Activated CD8-positive, alpha-beta T cell treated with anti-CD3 and anti-CD28 coated beads, Interleukin-2, amount 10 ng/mL, durations not matched to agents 7 days and 5 days (primary cell): Measurements from ENCODE around the gene GALNT10. TPM values are rescaled to one million over a fixed set of nuclear protein-coding genes. Genes with fewer than 3 reads are reported as not detected.

Experiments
- ATAC-seq: fragments of 150-1000 bp; cut with Tn5 transposase; one replicate; pipeline ENCODE4 v1.10.0; 2021; ENCODE audit warnings: moderate library complexity
- CTCF ChIA-PET: fragments of 350-600 bp; sonication (Branson Sonifier 250); formaldehyde crosslinking; loops from one replicate; lab custom pipeline; 2021; ENCODE audit warnings: antibody characterized with exemption; lab: Charles Lee
- POLR2A ChIA-PET: fragments of 350-600 bp; sonication (Branson Sonifier 250); formaldehyde crosslinking; loops from one replicate; lab custom pipeline; 2021; ENCODE audit warnings: antibody characterized with exemption; lab: Charles Lee
- DNase-seq: peaks from one replicate; pipeline ENCODE4 v3.0.0-alpha.2; 2020
- H3K27ac Mint-ChIP-seq: one replicate; pipeline ENCODE4 v1.8.0; 2021; ENCODE audit warnings: mild to moderate bottlenecking, mixed read lengths
- H3K27me3 Mint-ChIP-seq: one replicate; pipeline ENCODE4 v1.8.0; 2021; ENCODE audit warnings: low read depth, mixed read lengths
- H3K36me3 Mint-ChIP-seq: one replicate; pipeline ENCODE4 v1.8.0; 2021; ENCODE audit warnings: low read depth, mixed read lengths
- H3K4me1 Mint-ChIP-seq: one replicate; pipeline ENCODE4 v1.8.0; 2021; ENCODE audit warnings: low read depth, mixed read lengths
- H3K4me3 Mint-ChIP-seq: one replicate; pipeline ENCODE4 v1.8.0; 2021; ENCODE audit warnings: mild to moderate bottlenecking, mixed read lengths
- H3K9me3 Mint-ChIP-seq: one replicate; pipeline ENCODE4 v1.8.0; 2022; ENCODE audit warnings: mixed read lengths; ENCODE audit not compliant: insufficient read depth
- total RNA-seq, 2 experiments: library from RNA; stranded (reverse); gene quantifications; one replicate each; pipeline ENCODE4 v1.2.3, GENCODE V29; 2021

GALNT10 gene
- total RNA-seq, 2 experiments from 2014 or later: 21.6 to 23.7 TPM

DNA sequence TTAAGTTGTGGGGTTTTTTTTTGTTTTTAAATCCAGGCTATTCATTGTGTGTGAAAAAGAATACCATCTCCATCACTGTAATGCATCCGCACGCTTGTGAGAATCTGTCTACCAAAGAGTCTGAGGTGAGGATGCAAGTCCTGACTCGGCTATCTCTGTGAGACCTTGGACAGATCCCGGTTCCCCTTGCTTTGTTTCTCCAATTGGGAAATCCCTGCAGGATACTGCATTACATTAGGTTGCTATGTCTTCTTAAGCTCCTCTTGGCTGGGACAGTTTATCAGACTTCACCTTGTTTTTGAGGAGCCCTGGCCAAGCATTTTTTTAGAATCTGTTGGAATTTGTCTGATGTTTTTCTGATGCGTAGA, 46.8 kb downstream of the GALNT10 start:
- POLR2A ChIA-PET: interaction anchor here (1.1 to 2.0 kb wide), 2 partner anchors 41 to 47 kb away, joined by 3 to 10 read pairs; partner anchors contain the start of gene GALNT10

DNA sequence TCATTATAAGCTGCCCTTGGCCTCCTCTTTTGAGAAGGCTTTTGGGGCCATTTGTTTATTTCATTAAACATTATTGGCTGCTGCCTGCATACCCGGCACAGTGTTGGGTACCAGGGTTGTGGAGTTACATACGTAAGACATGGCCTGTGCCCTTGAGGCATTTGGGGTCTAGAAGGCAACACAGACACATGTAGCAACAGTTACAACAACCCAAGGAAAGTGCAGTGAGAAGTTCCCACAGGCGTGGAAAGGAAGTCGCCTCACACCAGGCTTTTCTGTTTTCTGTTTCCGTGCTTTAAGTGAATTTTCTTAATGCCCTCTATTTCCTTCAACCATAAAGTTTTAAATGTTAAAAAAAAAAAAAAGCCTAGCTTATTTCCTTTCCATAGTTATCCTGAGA, 47.4 kb downstream of the GALNT10 start:
- DNase-seq (no peak), ATAC-seq (no peak)
- ChIA-PET POLR2A (interaction anchor here (0.6 to 1.1 kb wide), 2 partner anchors 33 to 42 kb away, joined by 3 read pairs; no protein-coding TSS in a partner anchor), CTCF (interaction anchor here (1.1 to 3.8 kb wide), 8 partner anchors 14 to 262 kb away, joined by 3 to 41 read pairs (median 20); partner anchors contain the start of gene GALNT10)
- peaks cover 32% of the 10 kb centered on the region for H3K4me1 Mint-ChIP-seq
- no peaks in the 10 kb centered on the region for H3K27me3 Mint-ChIP-seq
- H3K36me3 Mint-ChIP-seq: no peaks in the 10 kb centered on the region
- no peak overlapping the region for H3K4me3 Mint-ChIP-seq
- no peaks in the 10 kb centered on the region for H3K9me3 Mint-ChIP-seq
- no peak overlapping the region for H3K27ac Mint-ChIP-seq

More for the DNA sequence above, 46.8 kb downstream of the GALNT10 start:
- DNase-seq: no peak
- no peaks in the 10 kb centered on the region for H3K9me3 Mint-ChIP-seq
- ATAC-seq: no peak
- H3K4me1 Mint-ChIP-seq: peaks cover 32% of the 10 kb centered on the region
- no peaks in the 10 kb centered on the region for H3K36me3 Mint-ChIP-seq
- no peaks in the 10 kb centered on the region for H3K27me3 Mint-ChIP-seq
- CTCF ChIA-PET: interaction anchor here (0.6 to 3.8 kb wide), 19 partner anchors 13 to 263 kb away, joined by 3 to 41 read pairs (median 6); partner anchors contain the start of gene GALNT10
- no peak overlapping the region for H3K27ac Mint-ChIP-seq
- no peak overlapping the region for H3K4me3 Mint-ChIP-seq

DNA sequence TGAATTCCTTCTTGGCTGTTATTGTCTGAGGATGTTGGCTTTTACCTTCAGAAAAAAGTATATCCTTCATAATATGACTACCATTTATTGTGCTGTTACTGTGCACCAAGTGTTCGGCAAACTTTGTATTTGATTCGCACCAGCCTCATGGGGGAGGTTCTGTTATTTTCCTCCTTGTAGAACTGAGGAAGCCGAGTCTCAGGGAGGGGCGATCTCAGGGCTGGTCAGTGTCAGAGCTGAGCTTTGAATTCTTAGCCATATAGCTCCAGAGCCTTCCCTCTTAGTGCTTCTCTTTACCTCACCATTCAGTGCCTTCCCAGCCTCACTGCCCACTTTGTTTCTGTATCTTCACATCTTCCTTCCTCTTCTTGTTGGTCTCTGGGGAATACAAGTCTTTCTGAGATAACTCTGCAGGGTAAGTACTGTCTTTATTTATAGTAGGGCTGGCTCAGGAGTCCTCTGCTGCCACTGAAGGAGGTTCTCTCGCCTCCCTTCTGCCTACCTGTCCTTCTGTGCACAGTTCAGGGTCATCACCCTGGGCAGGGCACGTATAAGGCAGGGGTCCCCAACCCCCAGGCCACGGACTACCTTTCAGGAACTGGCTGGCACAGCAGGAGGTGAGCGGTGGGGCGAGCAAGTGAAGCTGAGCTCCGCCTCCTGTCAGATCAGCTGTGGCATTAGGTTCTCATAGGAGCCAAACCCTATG, 48.4 kb downstream of the GALNT10 start:
- no peaks in the 10 kb centered on the region for H3K9me3 Mint-ChIP-seq
- ATAC-seq (no peak), DNase-seq (no peak)
- ChIA-PET CTCF (interaction anchor here (1.1 to 3.7 kb wide), 3 partner anchors 7 to 263 kb away, joined by 3 to 41 read pairs (median 3); no protein-coding TSS in a partner anchor), POLR2A (interaction anchor here (0.6 kb wide), 1 partner anchor 34 kb away, joined by 3 read pairs; no protein-coding TSS in a partner anchor)
- no peaks in the 10 kb centered on the region for H3K36me3 Mint-ChIP-seq
- no peaks in the 10 kb centered on the region for H3K27me3 Mint-ChIP-seq
- H3K4me3 Mint-ChIP-seq: no peak overlapping the region
- no peak overlapping the region for H3K27ac Mint-ChIP-seq
- peaks cover 22% of the 10 kb centered on the region for H3K4me1 Mint-ChIP-seq

DNA sequence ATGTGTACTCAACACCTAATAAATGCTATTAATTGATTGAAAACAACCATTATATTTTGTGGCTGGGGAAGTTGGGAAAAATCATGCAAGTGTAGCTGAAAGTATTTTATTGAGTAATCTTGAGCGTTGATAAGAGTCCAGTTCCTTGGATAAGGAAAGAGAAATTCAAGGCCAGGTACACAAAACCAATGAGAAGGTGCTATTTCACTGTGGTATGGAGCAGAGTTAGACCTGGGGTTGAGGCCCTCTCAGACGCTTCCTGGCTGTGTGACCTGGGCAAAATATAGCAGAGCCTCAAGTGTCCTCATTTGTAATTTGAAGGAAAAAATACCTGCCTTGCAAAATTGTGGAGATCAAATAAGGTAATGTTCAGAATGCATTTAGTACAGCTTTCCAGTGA, 50.1 kb downstream of the GALNT10 start:
- Mint-ChIP-seq H3K27me3 (no peaks in the 10 kb centered on the region), H3K27ac (no peak overlapping the region), H3K36me3 (no peaks in the 10 kb centered on the region), H3K4me3 (no peak overlapping the region), H3K9me3 (no peaks in the 10 kb centered on the region), H3K4me1 (peaks cover 19% of the 10 kb centered on the region)
- POLR2A ChIA-PET: no interaction called here
- ATAC-seq: no peak
- no peak for DNase-seq
- CTCF ChIA-PET: no interaction called here

DNA sequence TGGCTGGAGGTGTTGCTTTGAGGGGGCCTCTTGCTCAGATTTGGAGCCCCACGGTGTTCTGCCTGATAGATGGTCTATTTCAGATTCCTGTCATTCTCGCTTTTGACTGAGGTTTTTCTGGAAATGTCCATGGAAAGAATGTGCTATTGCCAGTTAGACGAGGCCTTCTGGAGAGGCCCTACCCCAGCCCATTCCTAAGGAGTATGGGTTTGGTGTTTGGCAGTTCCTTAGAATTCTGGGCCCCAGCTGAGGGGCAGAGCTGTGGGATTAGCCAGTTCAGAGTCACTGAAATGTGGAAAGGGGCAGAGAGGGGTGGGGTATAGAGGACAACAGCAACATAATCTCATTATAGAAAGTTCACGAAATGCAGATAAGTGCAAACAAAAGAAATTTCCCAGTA, 50.5 kb downstream of the GALNT10 start:
- Mint-ChIP-seq H3K4me1 (peaks cover 15% of the 10 kb centered on the region), H3K27me3 (no peaks in the 10 kb centered on the region), H3K9me3 (no peaks in the 10 kb centered on the region), H3K27ac (no peak overlapping the region), H3K36me3 (no peaks in the 10 kb centered on the region), H3K4me3 (no peak overlapping the region)
- ATAC-seq: no peak
- no peak for DNase-seq
- POLR2A ChIA-PET: no interaction called here
- CTCF ChIA-PET: no interaction called here

DNA sequence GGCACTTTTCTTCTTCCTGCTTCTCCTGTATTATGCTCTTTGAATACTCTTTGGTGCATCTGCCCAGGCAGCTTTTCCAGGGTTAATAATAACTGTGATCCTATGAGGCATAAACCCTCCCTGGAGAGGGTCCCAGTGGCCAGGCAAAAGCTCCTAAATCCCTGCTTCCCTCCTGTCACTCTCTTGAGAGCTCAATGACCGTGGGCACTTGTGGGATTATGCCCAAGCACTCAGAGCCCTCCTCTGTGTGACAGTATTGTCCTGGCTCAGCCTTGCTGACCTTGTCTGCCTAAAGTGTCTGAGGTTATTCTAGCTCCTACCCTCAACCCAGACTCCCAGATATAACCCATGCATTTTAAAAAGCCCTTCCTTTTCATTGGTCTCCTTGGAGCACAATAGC, 51.9 kb downstream of the GALNT10 start:
- Mint-ChIP-seq H3K4me1 (peaks cover 3% of the 10 kb centered on the region), H3K27ac (no peak overlapping the region), H3K4me3 (no peak overlapping the region), H3K27me3 (no peaks in the 10 kb centered on the region), H3K9me3 (no peaks in the 10 kb centered on the region), H3K36me3 (no peaks in the 10 kb centered on the region)
- ChIA-PET CTCF (no interaction called here), POLR2A (no interaction called here)
- ATAC-seq: no peak
- DNase-seq: no peak

DNA sequence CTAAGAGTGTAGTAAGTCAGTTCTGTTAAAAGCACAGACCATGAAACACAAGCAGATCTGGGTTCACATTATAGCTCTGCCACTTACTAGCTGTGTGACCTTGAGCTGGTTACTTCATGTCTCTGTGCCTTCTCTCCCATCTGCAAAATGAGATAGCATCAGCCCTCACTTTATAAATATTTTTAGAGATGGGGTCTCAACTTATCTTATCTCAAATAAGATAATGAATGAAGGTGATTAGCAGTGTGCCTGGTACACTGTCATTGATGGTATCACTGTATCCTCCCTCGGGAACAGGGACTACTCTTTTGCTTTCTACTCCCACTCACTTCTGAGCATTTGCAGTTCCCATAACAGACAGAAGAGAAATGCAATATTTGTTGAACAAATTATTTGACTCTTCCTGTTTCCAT, 52.4 kb downstream of the GALNT10 start:
- ATAC-seq (no peak), DNase-seq (no peak)
- no peaks in the 10 kb centered on the region for H3K9me3 Mint-ChIP-seq
- ChIA-PET CTCF (interaction anchor here (1.1 kb wide), 1 partner anchor 171 kb away, joined by 5 read pairs; no protein-coding TSS in a partner anchor), POLR2A (no interaction called here)
- H3K4me3 Mint-ChIP-seq: no peak overlapping the region
- no peaks in the 10 kb centered on the region for H3K4me1 Mint-ChIP-seq
- no peak overlapping the region for H3K27ac Mint-ChIP-seq
- H3K36me3 Mint-ChIP-seq: no peaks in the 10 kb centered on the region
- H3K27me3 Mint-ChIP-seq: no peaks in the 10 kb centered on the region

DNA sequence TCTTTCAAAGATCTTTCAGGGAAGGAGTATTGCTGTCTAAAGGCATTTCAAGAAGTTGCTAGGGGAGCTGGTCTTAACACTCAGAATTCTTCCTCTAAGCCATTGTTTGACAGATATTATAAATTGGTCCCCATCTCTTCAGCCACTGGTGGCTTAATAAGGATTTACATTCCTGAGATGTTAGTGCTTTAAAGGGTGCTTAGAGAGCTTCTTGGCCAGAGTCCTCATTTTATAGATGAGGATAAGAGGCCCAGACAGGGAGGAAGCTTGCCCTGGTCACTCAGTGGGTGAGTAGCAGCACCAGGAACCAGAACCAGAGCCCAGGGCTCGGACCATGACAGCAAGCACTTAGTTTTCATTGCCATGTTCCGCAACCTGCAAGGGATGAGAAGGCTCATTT, 53.2 kb downstream of the GALNT10 start:
- H3K4me1 Mint-ChIP-seq: no peaks in the 10 kb centered on the region

DNA sequence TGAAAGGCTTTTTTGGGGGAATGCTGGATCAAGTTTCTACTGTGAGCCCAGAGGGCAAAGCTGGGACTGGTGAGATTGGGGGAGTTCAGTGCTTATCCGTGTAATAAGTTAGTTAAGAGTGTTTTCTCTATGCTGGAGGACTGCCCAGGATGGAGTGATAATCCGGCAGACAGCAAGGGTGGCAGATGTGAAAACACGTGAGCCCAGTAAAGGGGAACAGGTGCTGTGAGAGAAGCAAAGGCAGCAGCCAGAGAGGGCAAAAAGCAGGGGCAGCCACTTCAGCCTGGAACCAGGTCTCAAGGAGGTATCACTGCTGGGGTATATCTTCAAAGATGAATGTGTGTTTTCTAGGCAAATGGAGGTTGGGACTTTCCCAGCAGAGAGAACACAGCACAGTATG, 53.9 kb downstream of the GALNT10 start:
- CTCF ChIA-PET: no interaction called here
- Mint-ChIP-seq H3K27ac (no peak overlapping the region), H3K4me1 (no peaks in the 10 kb centered on the region), H3K27me3 (no peaks in the 10 kb centered on the region), H3K36me3 (no peaks in the 10 kb centered on the region), H3K9me3 (no peaks in the 10 kb centered on the region), H3K4me3 (no peak overlapping the region)
- ATAC-seq: no peak
- POLR2A ChIA-PET: no interaction called here
- DNase-seq: no peak

More for the DNA sequence above, 53.2 kb downstream of the GALNT10 start:
- no peak overlapping the region for H3K27ac Mint-ChIP-seq
- ATAC-seq (no peak), DNase-seq (no peak)
- POLR2A ChIA-PET: no interaction called here
- H3K36me3 Mint-ChIP-seq: no peaks in the 10 kb centered on the region
- no peaks in the 10 kb centered on the region for H3K9me3 Mint-ChIP-seq
- CTCF ChIA-PET: interaction anchor here (1.1 kb wide), 1 partner anchor 171 kb away, joined by 5 read pairs; no protein-coding TSS in a partner anchor
- no peak overlapping the region for H3K4me3 Mint-ChIP-seq
- no peaks in the 10 kb centered on the region for H3K27me3 Mint-ChIP-seq

DNA sequence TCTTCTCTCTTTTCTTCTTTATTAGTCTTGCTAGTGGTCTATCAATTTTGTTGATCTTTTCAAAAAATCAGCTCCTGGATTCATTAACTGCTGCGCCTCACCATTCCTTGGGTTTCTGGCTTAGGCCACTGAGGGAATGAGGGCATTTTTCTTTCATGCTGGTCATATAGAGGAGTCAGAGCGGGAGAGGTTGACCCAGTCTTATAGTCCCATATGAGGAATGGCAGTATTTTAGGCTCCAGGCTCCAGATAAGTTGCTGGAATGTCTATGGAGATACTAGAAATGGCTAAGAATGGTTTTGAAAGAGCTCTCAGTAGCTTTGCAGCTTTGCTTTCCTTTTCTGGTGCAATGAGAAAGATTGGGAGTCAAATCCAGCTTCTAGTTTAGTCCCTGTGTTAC, 58.2 kb downstream of the GALNT10 start:
- DNase-seq (no peak), ATAC-seq (no peak)
- POLR2A ChIA-PET: no interaction called here
- Mint-ChIP-seq H3K4me3 (no peak overlapping the region), H3K4me1 (no peaks in the 10 kb centered on the region), H3K36me3 (peaks cover 1% of the 10 kb centered on the region), H3K27ac (no peak overlapping the region), H3K27me3 (peaks cover 2% of the 10 kb centered on the region), H3K9me3 (peaks cover 5% of the 10 kb centered on the region)
- CTCF ChIA-PET: interaction anchor here (1.3 to 1.7 kb wide), 2 partner anchors 13 to 176 kb away, joined by 3 to 4 read pairs; no protein-coding TSS in a partner anchor

DNA sequence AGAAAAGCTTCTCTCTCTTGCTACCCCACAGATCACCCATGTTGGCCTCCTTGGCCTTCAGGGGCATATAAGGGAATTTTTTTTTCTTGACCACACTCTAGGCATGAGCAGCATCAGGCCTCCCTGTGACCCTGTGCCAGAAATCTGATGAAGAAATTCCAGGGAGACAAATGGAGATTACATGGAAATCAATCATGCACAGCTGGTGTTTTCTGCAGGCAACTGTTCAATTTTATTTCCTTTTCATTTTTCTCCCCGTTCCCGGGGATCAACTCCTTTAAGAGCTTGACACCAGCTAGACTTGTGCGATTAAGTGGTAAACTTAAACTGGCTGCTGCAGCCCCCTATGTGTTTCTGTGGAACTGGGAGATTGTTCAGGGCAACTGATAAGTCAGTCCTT, 59.3 kb downstream of the GALNT10 start:
- ChIA-PET POLR2A (no interaction called here), CTCF (interaction anchor here (1.1 to 1.7 kb wide), 2 partner anchors 14 to 178 kb away, joined by 3 to 4 read pairs; no protein-coding TSS in a partner anchor)
- no peak for DNase-seq
- Mint-ChIP-seq H3K27me3 (peaks cover 2% of the 10 kb centered on the region), H3K27ac (no peak overlapping the region), H3K9me3 (peaks cover 5% of the 10 kb centered on the region), H3K36me3 (peaks cover 5% of the 10 kb centered on the region), H3K4me1 (no peaks in the 10 kb centered on the region), H3K4me3 (no peak overlapping the region)
- ATAC-seq: no peak

DNA sequence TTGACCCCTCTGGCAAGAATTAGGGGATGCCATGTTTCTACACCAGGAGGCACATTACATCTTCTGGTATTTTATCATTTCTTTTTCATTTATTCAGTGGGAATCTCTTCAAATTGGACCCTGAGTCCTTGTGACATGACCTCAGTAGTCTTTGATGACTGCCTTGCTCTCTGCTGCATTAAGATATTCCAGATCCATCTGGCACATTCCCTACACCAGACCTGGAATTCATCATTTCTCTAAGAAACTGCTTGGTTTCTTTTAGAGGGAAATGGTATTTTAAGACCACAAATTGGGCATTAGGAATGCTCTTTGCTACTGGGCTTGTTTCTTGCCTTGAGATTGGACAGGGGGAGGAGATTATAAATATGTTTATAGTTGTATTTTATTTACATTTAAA, 61.0 kb downstream of the GALNT10 start:
- Mint-ChIP-seq H3K27me3 (peaks cover 2% of the 10 kb centered on the region), H3K9me3 (peaks cover 5% of the 10 kb centered on the region), H3K4me1 (no peaks in the 10 kb centered on the region), H3K4me3 (no peak overlapping the region), H3K36me3 (peaks cover 6% of the 10 kb centered on the region), H3K27ac (no peak overlapping the region)
- DNase-seq (no peak), ATAC-seq (no peak)
- CTCF ChIA-PET: no interaction called here
- POLR2A ChIA-PET: no interaction called here
